Measurements from ENCODE around the gene BPIFA1.

Gene BPIFA1

DNA sequence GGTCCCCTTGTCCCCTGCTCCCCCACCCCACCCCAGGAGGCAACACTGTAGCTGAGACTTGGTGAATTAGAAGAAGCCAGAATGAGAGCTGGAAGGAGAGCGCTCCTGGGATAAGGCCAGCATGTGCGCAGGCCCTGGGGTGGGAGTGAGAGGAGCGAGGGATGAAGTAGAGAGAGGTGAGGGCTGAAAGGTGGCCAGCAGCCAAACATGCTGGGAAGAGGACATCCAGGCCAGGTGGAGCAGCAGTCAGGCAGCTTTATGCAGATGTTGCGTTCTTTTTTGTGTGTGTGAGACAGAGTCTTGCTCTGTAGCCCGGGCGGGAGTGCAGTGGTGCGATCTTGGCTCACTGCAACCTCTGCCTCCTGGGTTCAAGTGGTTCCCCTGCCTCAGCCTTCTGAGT is 45.0 kb downstream of the BPIFA1 start:
- no peaks in the 10 kb centered on the region for H3K9me3 ChIP-seq (ENCODE audit: insufficient read depth, low read length)
- no peaks in the 10 kb centered on the region for H3K9me2 ChIP-seq (replicated peaks; ENCODE audit: insufficient read depth, low read length)
- H2AFZ ChIP-seq (ENCODE audit: low read depth, low read length, severe bottlenecking) = no peak overlapping the region
- no peak overlapping the region for H3K4me2 ChIP-seq (ENCODE audit: low read depth, low read length, poor library complexity, severe bottlenecking)
- no peaks in the 10 kb centered on the region for H3K27me3 ChIP-seq (ENCODE audit: low read length)
- H3K27ac ChIP-seq (ENCODE audit: low read depth, low read length) = no peak overlapping the region
- no peaks in the 10 kb centered on the region for H3K79me2 ChIP-seq (ENCODE audit: insufficient read depth, low read length)
- TF ChIP-seq EZH2phosphoT487 (conservative IDR thresholded peaks at IDR 0.05; ENCODE audit: low read length) = no peak
- TF ChIP-seq, protein P1, sequence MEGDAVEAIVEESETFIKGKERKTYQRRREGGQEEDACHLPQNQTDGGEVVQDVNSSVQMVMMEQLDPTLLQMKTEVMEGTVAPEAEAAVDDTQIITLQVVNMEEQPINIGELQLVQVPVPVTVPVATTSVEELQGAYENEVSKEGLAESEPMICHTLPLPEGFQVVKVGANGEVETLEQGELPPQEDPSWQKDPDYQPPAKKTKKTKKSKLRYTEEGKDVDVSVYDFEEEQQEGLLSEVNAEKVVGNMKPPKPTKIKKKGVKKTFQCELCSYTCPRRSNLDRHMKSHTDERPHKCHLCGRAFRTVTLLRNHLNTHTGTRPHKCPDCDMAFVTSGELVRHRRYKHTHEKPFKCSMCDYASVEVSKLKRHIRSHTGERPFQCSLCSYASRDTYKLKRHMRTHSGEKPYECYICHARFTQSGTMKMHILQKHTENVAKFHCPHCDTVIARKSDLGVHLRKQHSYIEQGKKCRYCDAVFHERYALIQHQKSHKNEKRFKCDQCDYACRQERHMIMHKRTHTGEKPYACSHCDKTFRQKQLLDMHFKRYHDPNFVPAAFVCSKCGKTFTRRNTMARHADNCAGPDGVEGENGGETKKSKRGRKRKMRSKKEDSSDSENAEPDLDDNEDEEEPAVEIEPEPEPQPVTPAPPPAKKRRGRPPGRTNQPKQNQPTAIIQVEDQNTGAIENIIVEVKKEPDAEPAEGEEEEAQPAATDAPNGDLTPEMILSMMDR (IDR thresholded peaks at IDR 0.05; ENCODE audit: insufficient read depth, low read length, poor library complexity, severe bottlenecking) = no peak
- H3K4me3 ChIP-seq (ENCODE audit: insufficient read depth, low read length, poor library complexity, severe bottlenecking) = no peak overlapping the region
- no peaks in the 10 kb centered on the region for H3K36me3 ChIP-seq (ENCODE audit: low read length)
- H4K20me1 ChIP-seq (ENCODE audit: low read depth, low read length) = no peaks in the 10 kb centered on the region
- H3K9ac ChIP-seq (ENCODE audit: low read length) = no peak overlapping the region
- no peaks in the 10 kb centered on the region for H3F3A ChIP-seq (ENCODE audit: insufficient read depth)

DNA sequence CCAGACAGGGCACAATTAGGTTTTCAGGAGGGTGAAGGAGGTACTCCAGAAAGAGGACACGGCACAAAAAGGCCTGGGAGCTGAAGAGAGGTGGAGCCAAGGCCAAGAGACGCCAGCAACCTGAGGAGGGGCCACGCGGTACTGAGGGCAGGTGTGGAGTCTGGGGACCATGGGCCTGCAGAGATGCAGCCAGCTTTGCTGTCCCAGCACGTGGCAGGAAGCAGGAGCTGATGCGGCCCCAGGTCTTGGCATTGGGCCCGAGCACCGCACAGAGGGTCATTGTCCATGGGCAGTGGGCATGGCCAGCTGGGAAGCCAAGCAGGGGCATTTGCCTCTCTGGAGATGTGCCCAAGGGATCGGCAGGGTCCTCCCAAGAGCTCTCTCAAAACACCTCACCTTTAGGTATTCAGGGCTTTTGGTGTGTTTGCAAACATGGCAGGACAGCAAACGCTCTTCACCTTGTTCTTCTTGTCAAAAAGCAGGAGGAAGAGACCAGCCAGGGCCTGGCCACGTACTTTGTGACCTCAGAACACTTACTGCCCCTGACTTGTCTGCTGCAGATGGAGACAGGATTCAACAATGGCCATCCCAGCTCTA is 45.9 kb downstream of the BPIFA1 start:
- H3K9me3 ChIP-seq (ENCODE audit: insufficient read depth, low read length) = no peaks in the 10 kb centered on the region
- H4K20me1 ChIP-seq (ENCODE audit: low read depth, low read length) = no peaks in the 10 kb centered on the region
- no peak overlapping the region for H2AFZ ChIP-seq (ENCODE audit: low read depth, low read length, severe bottlenecking)
- H3K9me2 ChIP-seq (replicated peaks; ENCODE audit: insufficient read depth, low read length) = no peaks in the 10 kb centered on the region
- H3K27ac ChIP-seq (ENCODE audit: low read depth, low read length) = no peak overlapping the region
- H3F3A ChIP-seq (ENCODE audit: insufficient read depth) = no peaks in the 10 kb centered on the region
- no peak overlapping the region for H3K4me3 ChIP-seq (ENCODE audit: insufficient read depth, low read length, poor library complexity, severe bottlenecking)
- H3K9ac ChIP-seq (ENCODE audit: low read length) = no peak overlapping the region
- H3K4me2 ChIP-seq (ENCODE audit: low read depth, low read length, poor library complexity, severe bottlenecking) = no peak overlapping the region
- TF ChIP-seq, protein P1 (IDR thresholded peaks at IDR 0.05; ENCODE audit: insufficient read depth, low read length, poor library complexity, severe bottlenecking) = no peak
- TF ChIP-seq EZH2phosphoT487 (conservative IDR thresholded peaks at IDR 0.05; ENCODE audit: low read length) = no peak
- no peaks in the 10 kb centered on the region for H3K79me2 ChIP-seq (ENCODE audit: insufficient read depth, low read length)
- no peaks in the 10 kb centered on the region for H3K36me3 ChIP-seq (ENCODE audit: low read length)
- H3K27me3 ChIP-seq (ENCODE audit: low read length) = no peaks in the 10 kb centered on the region

DNA sequence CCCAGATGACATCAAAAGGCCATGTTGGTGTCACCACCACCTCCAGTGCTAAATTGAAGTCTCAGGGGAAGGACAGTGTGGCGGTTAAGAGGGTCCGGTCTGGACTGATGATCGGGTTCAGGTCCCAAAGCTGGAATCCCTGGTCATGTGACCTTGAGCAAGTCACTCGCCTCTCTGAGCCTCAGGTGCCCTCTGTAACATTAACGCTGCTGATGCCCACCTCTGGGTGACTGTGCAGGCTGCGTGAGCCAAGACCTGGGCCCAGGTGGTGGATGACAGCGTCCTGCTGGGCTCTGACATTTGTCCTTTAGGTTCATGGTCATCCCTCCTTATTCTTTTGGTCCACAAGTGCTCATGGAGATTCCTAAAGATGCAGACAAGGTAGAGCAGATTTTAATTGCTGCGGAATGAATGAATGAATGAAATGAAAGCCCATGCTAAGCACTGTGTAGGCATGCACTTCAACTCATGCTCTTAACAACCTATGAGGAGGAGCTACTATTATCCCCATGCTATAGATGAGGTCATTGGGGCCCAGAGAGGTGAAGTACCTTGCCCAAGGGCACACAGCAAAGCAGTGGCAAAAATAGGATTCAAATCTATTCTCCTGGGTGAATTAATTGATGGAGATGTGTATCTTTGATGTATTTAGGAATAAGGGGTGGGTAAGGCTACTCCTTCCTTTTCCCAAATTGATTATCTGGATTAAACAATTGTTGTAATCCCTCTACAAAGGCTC is 46.6 kb downstream of the BPIFA1 start:
- no peak overlapping the region for H3K27ac ChIP-seq (ENCODE audit: low read depth, low read length)
- no peaks in the 10 kb centered on the region for H3K9me3 ChIP-seq (ENCODE audit: insufficient read depth, low read length)
- no peaks in the 10 kb centered on the region for H3K36me3 ChIP-seq (ENCODE audit: low read length)
- H3F3A ChIP-seq (ENCODE audit: insufficient read depth) = no peaks in the 10 kb centered on the region
- H3K4me3 ChIP-seq (ENCODE audit: insufficient read depth, low read length, poor library complexity, severe bottlenecking) = no peak overlapping the region
- no peak overlapping the region for H3K4me2 ChIP-seq (ENCODE audit: low read depth, low read length, poor library complexity, severe bottlenecking)
- no peaks in the 10 kb centered on the region for H3K27me3 ChIP-seq (ENCODE audit: low read length)
- H3K79me2 ChIP-seq (ENCODE audit: insufficient read depth, low read length) = no peaks in the 10 kb centered on the region
- H3K9ac ChIP-seq (ENCODE audit: low read length) = no peak overlapping the region
- no peak overlapping the region for H2AFZ ChIP-seq (ENCODE audit: low read depth, low read length, severe bottlenecking)
- no peaks in the 10 kb centered on the region for H3K9me2 ChIP-seq (replicated peaks; ENCODE audit: insufficient read depth, low read length)
- TF ChIP-seq, protein P1 (IDR thresholded peaks at IDR 0.05; ENCODE audit: insufficient read depth, low read length, poor library complexity, severe bottlenecking) = no peak
- TF ChIP-seq EZH2phosphoT487 (conservative IDR thresholded peaks at IDR 0.05; ENCODE audit: low read length) = no peak
- H4K20me1 ChIP-seq (ENCODE audit: low read depth, low read length) = no peaks in the 10 kb centered on the region

Data from SU-DHL-6 (cell line).